WI38 (cell line): ENCODE results near the gene GMDS.

ENCODE experiments used
- H3K4me3 ChIP-seq: 2 replicates; pipeline ENCODE4 v1.5.1; 2011; ENCODE audit warnings: low read depth, mild to moderate bottlenecking, control low read depth, low read length
- CTCF ChIP-seq: IDR thresholded peaks from 2 replicates; pipeline ENCODE4 v1.5.1; 2012; ENCODE audit warnings: low read depth, mild to moderate bottlenecking, control low read depth, low read length

The GMDS gene

GRCh38 chr6:1855890-1856289 is 389.5 kb downstream of the GMDS start:
- H3K4me3 ChIP-seq: no peak overlapping the region
- no peak for TF ChIP-seq CTCF

- no peak overlapping the region for H3K4me3 ChIP-seq
- no peak for TF ChIP-seq CTCF
Observed at GRCh38 chr6:1854296-1854695, 391.1 kb downstream of the GMDS start.

- TF ChIP-seq CTCF: no peak
- H3K4me3 ChIP-seq: no peak overlapping the region
Observed at GRCh38 chr6:1853761-1854160, 391.6 kb downstream of the GMDS start.

DNA sequence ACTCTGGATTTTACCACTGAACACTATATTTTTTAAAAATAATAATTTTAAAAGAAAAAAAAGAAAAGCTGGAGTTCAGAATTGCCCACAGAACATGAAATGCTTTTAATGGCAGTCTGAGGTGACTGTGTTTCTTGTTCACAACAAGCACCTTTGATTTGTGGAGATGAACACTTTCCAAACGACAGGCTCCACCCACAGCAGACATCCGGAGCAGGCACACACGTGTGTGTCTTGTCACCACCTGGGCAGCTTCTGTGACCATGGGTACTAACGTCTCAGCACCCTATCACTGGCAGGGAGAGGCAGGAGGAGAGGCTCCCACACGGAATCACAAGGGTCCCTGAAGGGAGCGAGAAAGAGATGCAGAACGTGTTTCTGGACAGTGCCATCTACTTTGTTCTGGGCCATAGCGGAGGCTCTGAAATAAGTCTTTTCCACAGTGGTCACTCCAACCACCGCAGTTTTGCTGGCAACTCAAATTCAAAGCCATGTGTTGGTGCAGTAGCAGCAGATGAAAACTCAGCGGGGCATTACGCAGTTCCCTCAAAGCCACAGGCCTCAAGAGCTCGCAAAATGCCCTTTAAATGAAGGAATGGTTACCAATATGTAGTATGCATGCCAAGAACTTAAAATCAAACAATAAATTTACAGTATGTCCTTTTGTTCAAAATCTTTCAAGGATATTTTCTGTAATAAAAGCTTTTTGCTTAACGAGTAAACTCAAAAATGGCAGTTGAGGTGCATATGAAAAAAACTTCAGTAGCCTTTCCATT is 393.5 kb downstream of the GMDS start:
- no peak overlapping the region for H3K4me3 ChIP-seq
- no peak for TF ChIP-seq CTCF

GRCh38 chr6:1850840-1851157 is 394.6 kb downstream of the GMDS start:
- no peak for TF ChIP-seq CTCF
- no peak overlapping the region for H3K4me3 ChIP-seq

DNA sequence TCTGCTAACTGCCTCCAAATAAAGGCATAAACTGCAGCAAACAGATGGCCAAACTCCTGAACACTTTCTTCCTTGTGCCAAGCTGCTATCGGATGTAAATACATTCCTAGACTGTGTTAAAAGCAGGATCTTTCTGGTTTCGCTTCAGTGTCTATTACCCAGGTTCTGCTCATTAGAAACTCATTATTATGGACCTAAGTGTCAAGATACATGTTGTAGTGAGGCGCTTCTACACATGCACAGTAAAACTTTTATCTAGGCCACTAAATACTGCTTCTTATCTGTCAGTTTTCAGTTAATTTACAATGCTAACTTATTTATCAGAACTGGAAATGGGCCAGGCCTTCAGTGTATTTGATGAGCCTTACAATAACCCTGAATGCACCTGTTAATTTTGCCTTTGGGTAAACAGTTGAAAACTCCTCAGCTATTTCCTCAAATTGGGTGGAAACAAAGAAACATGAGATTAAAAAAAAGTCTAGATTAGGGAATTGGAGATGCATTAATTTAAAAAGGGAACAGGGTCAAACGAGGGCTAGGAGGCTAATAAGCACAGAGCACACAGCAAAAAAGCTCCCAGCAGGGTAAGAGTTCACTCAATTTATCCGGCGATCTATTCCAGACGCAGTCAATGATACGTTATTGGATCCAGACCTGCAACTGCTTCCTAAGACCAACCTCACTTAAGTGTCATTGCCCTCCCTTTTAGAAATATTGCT is 395.1 kb downstream of the GMDS start:
- H3K4me3 ChIP-seq: no peak overlapping the region
- no peak for TF ChIP-seq CTCF

DNA sequence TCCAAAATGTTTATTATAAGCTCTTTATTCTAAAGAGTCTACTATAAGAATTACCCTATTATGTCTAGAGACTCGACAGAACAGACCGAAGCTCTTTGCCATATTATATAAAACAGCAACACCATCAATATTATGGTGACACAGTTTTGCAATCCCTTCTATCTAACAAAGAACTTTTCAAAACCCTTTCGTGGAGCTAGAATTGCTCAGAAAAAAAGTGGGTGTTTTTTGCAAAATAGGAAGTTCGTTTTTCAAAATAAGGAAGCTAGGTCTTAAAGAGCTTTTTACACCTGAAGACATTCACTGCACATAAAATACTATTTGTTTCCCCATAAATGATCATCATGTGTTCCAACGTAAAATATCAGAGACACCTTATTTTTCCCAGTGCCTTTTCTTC is 395.7 kb downstream of the GMDS start:
- no peak overlapping the region for H3K4me3 ChIP-seq
- no peak for TF ChIP-seq CTCF
